GM23248 (cell line): ENCODE measurements around the gene ADRA2C.

Experiments used
- EZH2 ChIP-seq: fragments of 200-600 bp; sonication (generic); IDR thresholded peaks from 2 replicates; pipeline ENCODE4 v1.6.1; 2018; ENCODE audit warnings: antibody characterized with exemption, mild to moderate bottlenecking; ENCODE audit not compliant: insufficient read depth, poor library complexity, severe bottlenecking
- EZH2phosphoT487 ChIP-seq: fragments of 200-600 bp; sonication (generic); IDR thresholded peaks from 2 replicates; pipeline ENCODE4 v1.6.1; 2018; ENCODE audit warnings: antibody characterized with exemption, moderate library complexity, mild to moderate bottlenecking, low read depth; ENCODE audit not compliant: insufficient read depth

GRCh38 chr4:3787489-3788365 lies 21.5 kb downstream of the ADRA2C start:
- no peak for TF ChIP-seq EZH2phosphoT487
- TF ChIP-seq EZH2, result no peak
